Mononuclear cell (primary cell): Measurements from ENCODE around the gene PARD3B. TPM values are rescaled to one million over a fixed set of nuclear protein-coding genes. Genes with fewer than 3 reads are reported as not detected.

Source experiments
- H3K27me3 ChIP-seq: 2 replicates; pipeline ENCODE4 v1.6.0; 2011; ENCODE audit warnings: low read length, control low read depth; ENCODE audit not compliant: insufficient read depth
- H3K4me1 ChIP-seq: 2 replicates; pipeline ENCODE4 v1.5.1; 2011; ENCODE audit warnings: mild to moderate bottlenecking, low read length, control low read depth; ENCODE audit not compliant: insufficient read depth
- H3K4me3 ChIP-seq: 2 replicates; pipeline ENCODE4 v1.5.1; 2011; ENCODE audit warnings: mild to moderate bottlenecking, low read length, moderate library complexity
- H3K9me3 ChIP-seq: 2 replicates; pipeline ENCODE4 v1.5.1; 2011; ENCODE audit warnings: low read depth, mild to moderate bottlenecking, control low read depth, low read length
- total RNA-seq: library from RNA; depleted of rRNA; stranded (reverse); fragments of >200 nt; gene quantifications from one replicate; pipeline ENCODE4 v1.2.3, GENCODE V29; 2012

The PARD3B gene
- total RNA-seq, 1 donor = 0.94 TPM

- Histone ChIP-seq H3K9me3 (no peaks in the 10 kb centered on the region), H3K4me3 (no peak overlapping the region), H3K4me1 (no peaks in the 10 kb centered on the region), H3K27me3 (no peaks in the 10 kb centered on the region)
These were observed 15.6 kb downstream of the PARD3B start for GRCh38 chr2:204560902-204561301.

GRCh38 chr2:204561771-204562170 lies 16.5 kb downstream of the PARD3B start:
- Histone ChIP-seq H3K9me3 (no peaks in the 10 kb centered on the region), H3K27me3 (no peaks in the 10 kb centered on the region), H3K4me3 (no peak overlapping the region), H3K4me1 (no peaks in the 10 kb centered on the region)

- Histone ChIP-seq H3K9me3 (no peaks in the 10 kb centered on the region), H3K4me3 (no peak overlapping the region), H3K27me3 (no peaks in the 10 kb centered on the region), H3K4me1 (no peaks in the 10 kb centered on the region)
These were observed 21.2 kb downstream of the PARD3B start for GRCh38 chr2:204566439-204566838.

GRCh38 chr2:204570421-204570820 lies 25.1 kb downstream of the PARD3B start:
- Histone ChIP-seq H3K27me3 (no peaks in the 10 kb centered on the region), H3K4me3 (no peak overlapping the region), H3K4me1 (no peaks in the 10 kb centered on the region), H3K9me3 (no peaks in the 10 kb centered on the region)

- no peaks in the 10 kb centered on the region for H3K27me3 ChIP-seq
- no peaks in the 10 kb centered on the region for H3K9me3 ChIP-seq
- no peak overlapping the region for H3K4me3 ChIP-seq
- H3K4me1 ChIP-seq = no peaks in the 10 kb centered on the region
These were observed 25.8 kb downstream of the PARD3B start for GRCh38 chr2:204571041-204571440.

GRCh38 chr2:204571911-204572310 lies 26.6 kb downstream of the PARD3B start:
- H3K27me3 ChIP-seq = no peaks in the 10 kb centered on the region
- H3K4me1 ChIP-seq = no peaks in the 10 kb centered on the region
- no peak overlapping the region for H3K4me3 ChIP-seq
- no peaks in the 10 kb centered on the region for H3K9me3 ChIP-seq

- no peaks in the 10 kb centered on the region for H3K27me3 ChIP-seq
- H3K4me3 ChIP-seq = no peak overlapping the region
- H3K9me3 ChIP-seq = no peaks in the 10 kb centered on the region
- H3K4me1 ChIP-seq = no peaks in the 10 kb centered on the region
These were observed 27.9 kb downstream of the PARD3B start for GRCh38 chr2:204573221-204573620.

GRCh38 chr2:204574486-204574885 lies 29.2 kb downstream of the PARD3B start:
- Histone ChIP-seq H3K4me1 (no peaks in the 10 kb centered on the region), H3K4me3 (no peak overlapping the region), H3K9me3 (no peaks in the 10 kb centered on the region), H3K27me3 (no peaks in the 10 kb centered on the region)

GRCh38 chr2:204575463-204575862 lies 30.2 kb downstream of the PARD3B start:
- Histone ChIP-seq H3K4me1 (no peaks in the 10 kb centered on the region), H3K4me3 (no peak overlapping the region), H3K9me3 (no peaks in the 10 kb centered on the region), H3K27me3 (no peaks in the 10 kb centered on the region)

GRCh38 chr2:204576362-204576979 lies 31.2 kb downstream of the PARD3B start:
- H3K9me3 ChIP-seq = no peaks in the 10 kb centered on the region
- H3K27me3 ChIP-seq = no peaks in the 10 kb centered on the region
- no peak overlapping the region for H3K4me3 ChIP-seq
- H3K4me1 ChIP-seq = no peaks in the 10 kb centered on the region

GRCh38 chr2:204578928-204579598 lies 33.8 kb downstream of the PARD3B start:
- Histone ChIP-seq H3K4me3 (no peak overlapping the region), H3K27me3 (no peaks in the 10 kb centered on the region), H3K9me3 (no peaks in the 10 kb centered on the region), H3K4me1 (no peaks in the 10 kb centered on the region)

GRCh38 chr2:204581946-204582345 lies 36.7 kb downstream of the PARD3B start:
- no peaks in the 10 kb centered on the region for H3K27me3 ChIP-seq
- no peak overlapping the region for H3K4me3 ChIP-seq
- no peaks in the 10 kb centered on the region for H3K9me3 ChIP-seq
- H3K4me1 ChIP-seq = no peaks in the 10 kb centered on the region

- Histone ChIP-seq H3K4me1 (no peaks in the 10 kb centered on the region), H3K27me3 (no peaks in the 10 kb centered on the region), H3K4me3 (no peak overlapping the region), H3K9me3 (peaks cover under 1% of the 10 kb centered on the region)
These were observed 38.5 kb downstream of the PARD3B start for GRCh38 chr2:204583773-204584172.

GRCh38 chr2:204585930-204586329 lies 40.7 kb downstream of the PARD3B start:
- peaks cover 7% of the 10 kb centered on the region for H3K9me3 ChIP-seq
- no peak overlapping the region for H3K4me3 ChIP-seq
- H3K4me1 ChIP-seq = no peaks in the 10 kb centered on the region

GRCh38 chr2:204586444-204587180 lies 41.3 kb downstream of the PARD3B start:
- Histone ChIP-seq H3K27me3 (no peaks in the 10 kb centered on the region), H3K9me3 (peaks cover 7% of the 10 kb centered on the region), H3K4me3 (no peak overlapping the region), H3K4me1 (no peaks in the 10 kb centered on the region)

More at GRCh38 chr2:204585930-204586329, 40.7 kb downstream of the PARD3B start:
- H3K27me3 ChIP-seq = no peaks in the 10 kb centered on the region
